GM19467 (cell line): ENCODE data around the gene MBD3.

ENCODE experiments used
- ATAC-seq: cut with Tn5 transposase; IDR thresholded peaks from one replicate; pipeline ENCODE4 v1.9.1; 2021; ENCODE audit warnings: mild to moderate bottlenecking, moderate library complexity; ENCODE audit not compliant: unreplicated experiment

MBD3 gene

GRCh38 chr19:1619703-1620102 lies 27.0 kb upstream of the MBD3 start:
- no peak for ATAC-seq

- ATAC-seq, result no peak
Measured at GRCh38 chr19:1619094-1619439, 26.4 kb upstream of the MBD3 start.

GRCh38 chr19:1618157-1619093 lies 25.8 kb upstream of the MBD3 start:
- no peak for ATAC-seq

- ATAC-seq, result no peak
Measured at GRCh38 chr19:1616875-1617274, 24.2 kb upstream of the MBD3 start.

GRCh38 chr19:1616396-1616795 lies 23.7 kb upstream of the MBD3 start:
- ATAC-seq, result no peak

GRCh38 chr19:1615156-1615765 lies 22.6 kb upstream of the MBD3 start:
- ATAC-seq, result no peak

- no peak for ATAC-seq
Measured at GRCh38 chr19:1613808-1614570, 21.3 kb upstream of the MBD3 start.

- no peak for ATAC-seq
Measured at GRCh38 chr19:1613146-1613545, 20.5 kb upstream of the MBD3 start.

- ATAC-seq, result no peak
Measured at GRCh38 chr19:1612114-1613086, 19.7 kb upstream of the MBD3 start.

- ATAC-seq, result no peak
Measured at GRCh38 chr19:1611353-1611752, 18.7 kb upstream of the MBD3 start.

- ATAC-seq, result no peak
Measured at GRCh38 chr19:1610579-1610978, 17.9 kb upstream of the MBD3 start.

GRCh38 chr19:1609680-1610474 lies 17.2 kb upstream of the MBD3 start:
- ATAC-seq, result no peak

GRCh38 chr19:1609103-1609396 lies 16.4 kb upstream of the MBD3 start:
- ATAC-seq, result no peak

GRCh38 chr19:1608359-1609102 lies 15.9 kb upstream of the MBD3 start:
- no peak for ATAC-seq

- ATAC-seq, result no peak
Measured at GRCh38 chr19:1606138-1606651, 13.5 kb upstream of the MBD3 start.

GRCh38 chr19:1605236-1606137 lies 12.8 kb upstream of the MBD3 start, which contains the start of gene UQCR11:
TSS of gene UQCR11 (minus strand) at chr19:1605462. CDS start at chr19:1605409, 53 bp downstream.
- ATAC-seq, result peak; percentile 78

- no peak for ATAC-seq
Measured at GRCh38 chr19:1602091-1602707, 9.5 kb upstream of the MBD3 start.
